Measurements from ENCODE around the gene NPBWR2. TPM values are rescaled to one million over a fixed set of nuclear protein-coding genes. Genes with fewer than 3 reads are reported as not detected.

Gene NPBWR2
- total and polyA plus RNA-seq, 2 donors (not counting 3 experiments of a cell fraction or from before 2014, with no cell fraction given) = not detected

DNA sequence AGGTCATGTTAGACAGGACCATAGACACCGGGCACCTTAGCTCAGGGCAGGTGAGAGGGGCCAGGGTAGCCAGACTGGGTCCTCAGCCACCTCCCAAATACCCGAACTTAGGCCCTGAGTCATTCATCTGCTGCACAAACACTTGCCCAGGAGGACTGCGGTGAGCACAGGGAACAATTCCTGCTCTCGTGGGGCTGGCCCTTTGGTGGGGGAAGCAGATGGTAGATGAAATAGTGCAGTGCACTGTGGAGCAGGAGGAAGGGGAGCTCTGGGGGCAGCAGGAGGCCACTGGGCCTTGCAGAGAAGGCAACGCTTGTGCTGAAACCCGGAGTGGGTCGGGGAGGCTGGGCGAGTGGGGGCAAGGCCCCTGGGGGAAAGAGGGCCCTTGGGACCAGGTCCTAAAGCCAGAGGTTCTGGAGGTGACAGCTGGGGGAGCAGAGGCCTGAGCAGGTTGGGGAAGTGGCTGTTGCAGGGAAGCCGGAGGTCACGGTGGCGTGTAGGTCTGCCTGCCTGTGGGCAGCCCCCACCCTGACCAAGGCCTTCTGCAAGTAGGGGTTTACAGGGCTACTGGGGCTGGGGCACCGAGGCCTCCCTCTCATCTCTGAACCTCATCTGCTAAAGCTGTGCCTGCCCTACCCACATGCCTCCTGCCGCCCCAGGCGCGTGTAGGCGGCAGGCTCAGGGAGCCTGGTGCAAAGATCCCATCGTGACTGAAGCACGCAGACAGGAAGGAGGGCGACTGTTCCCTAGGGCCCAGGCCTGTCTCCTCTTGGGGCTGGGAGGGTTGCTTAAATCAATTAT, 4.7 kb upstream of the NPBWR2 start:
- Histone ChIP-seq H4K20me1 (replicated peaks; ENCODE audit: control insufficient read depth, extremely low read depth, insufficient read depth, low read length) (no peaks in the 10 kb centered on the region), H3K27me3 (ENCODE audit: control insufficient read depth in 2 of 2, insufficient read depth in 2 of 2, low read length in 2 of 2) (no peaks in the 10 kb centered on the region), H3K9me3 (replicated peaks; ENCODE audit: control insufficient read depth, insufficient read depth, low read length) (no peaks in the 10 kb centered on the region), H2AFZ (ENCODE audit: low read depth, low read length) (no peak overlapping the region), H3K79me2 (ENCODE audit: control insufficient read depth, insufficient read depth, low read length) (no peaks in the 10 kb centered on the region), H3K36me3 (ENCODE audit: control insufficient read depth in 2 of 2, extremely low read depth in 1 of 2, insufficient read depth in 2 of 2, low read length in 2 of 2) (no peaks in the 10 kb centered on the region), H3K4me1 (ENCODE audit: control insufficient read depth, extremely low read depth, insufficient read depth, low read length) (no peaks in the 10 kb centered on the region), H3K4me3 (replicated peaks in 1 of 3; ENCODE audit: insufficient read depth in 1 of 3, low read depth in 1 of 3, low read length in 3 of 3) (no peak overlapping the region), H3K9me1 (replicated peaks; ENCODE audit: control insufficient read depth, extremely low read depth, insufficient read depth, low read length) (no peaks in the 10 kb centered on the region), H3K4me2 (ENCODE audit: insufficient read depth, low read length) (no peak overlapping the region), H3K27ac (ENCODE audit: insufficient read depth, low read depth, low read length) (no peak overlapping the region), H3K9ac (replicated peaks; ENCODE audit: extremely low read depth, insufficient read depth, low read length) (no peak overlapping the region)
- no TSS peak for BruUV-seq (replicated peaks)
- DNase-seq (ENCODE audit: low read depth, low spot score) (no peak), FAIRE-seq (no peak)
- intact Hi-C loops (cut with micrococcal nuclease) = no loop called here
- ChIA-PET POLR2A (no interaction called here), CTCF (interaction anchor here (1.4 to 1.5 kb wide), 3 partner anchors 9 to 29 kb away, joined by 4 to 5 read pairs (median 5); no protein-coding TSS in a partner anchor)
- TF ChIP-seq, protein P1, sequence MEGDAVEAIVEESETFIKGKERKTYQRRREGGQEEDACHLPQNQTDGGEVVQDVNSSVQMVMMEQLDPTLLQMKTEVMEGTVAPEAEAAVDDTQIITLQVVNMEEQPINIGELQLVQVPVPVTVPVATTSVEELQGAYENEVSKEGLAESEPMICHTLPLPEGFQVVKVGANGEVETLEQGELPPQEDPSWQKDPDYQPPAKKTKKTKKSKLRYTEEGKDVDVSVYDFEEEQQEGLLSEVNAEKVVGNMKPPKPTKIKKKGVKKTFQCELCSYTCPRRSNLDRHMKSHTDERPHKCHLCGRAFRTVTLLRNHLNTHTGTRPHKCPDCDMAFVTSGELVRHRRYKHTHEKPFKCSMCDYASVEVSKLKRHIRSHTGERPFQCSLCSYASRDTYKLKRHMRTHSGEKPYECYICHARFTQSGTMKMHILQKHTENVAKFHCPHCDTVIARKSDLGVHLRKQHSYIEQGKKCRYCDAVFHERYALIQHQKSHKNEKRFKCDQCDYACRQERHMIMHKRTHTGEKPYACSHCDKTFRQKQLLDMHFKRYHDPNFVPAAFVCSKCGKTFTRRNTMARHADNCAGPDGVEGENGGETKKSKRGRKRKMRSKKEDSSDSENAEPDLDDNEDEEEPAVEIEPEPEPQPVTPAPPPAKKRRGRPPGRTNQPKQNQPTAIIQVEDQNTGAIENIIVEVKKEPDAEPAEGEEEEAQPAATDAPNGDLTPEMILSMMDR (IDR thresholded peaks at IDR 0.05; ENCODE audit: extremely low read depth in 1 of 2, insufficient read depth in 1 of 2, low read depth in 1 of 2, low read length in 2 of 2) = no peak
- TF ChIP-seq MYC (IDR thresholded peaks at IDR 0.05; ENCODE audit: low read depth, low read length) = no peak
- TF ChIP-seq FOS (IDR thresholded peaks at IDR 0.05; ENCODE audit: borderline replicate concordance, insufficient read depth, low read length) = no peak
- no peak for TF ChIP-seq POLR2AphosphoS5 (IDR thresholded peaks at IDR 0.05; ENCODE audit: insufficient read depth, low read depth, low read length)
- TF ChIP-seq, protein P2, sequence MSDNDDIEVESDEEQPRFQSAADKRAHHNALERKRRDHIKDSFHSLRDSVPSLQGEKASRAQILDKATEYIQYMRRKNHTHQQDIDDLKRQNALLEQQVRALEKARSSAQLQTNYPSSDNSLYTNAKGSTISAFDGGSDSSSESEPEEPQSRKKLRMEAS (IDR thresholded peaks at IDR 0.05; ENCODE audit: insufficient read depth, insufficient read length) = no peak
- no peak for TF ChIP-seq EZH2 (IDR thresholded peaks at IDR 0.05; ENCODE audit: borderline replicate concordance, low read depth, low read length, severe bottlenecking)
- TF ChIP-seq JUN (IDR thresholded peaks at IDR 0.05; ENCODE audit: borderline replicate concordance, insufficient read depth, insufficient read length, low read depth) = no peak
- TF ChIP-seq GATA2 (IDR thresholded peaks at IDR 0.05; ENCODE audit: insufficient read depth, insufficient read length, low read depth, low read length) = no peak
- TF ChIP-seq POLR2A (IDR thresholded peaks at IDR 0.05; ENCODE audit: low read depth, low read length) = no peak
- dilution Hi-C loops (cut with MboI; ENCODE audit: extremely low pct_ligation_motif_present, low sequenced_read_pairs) = no loop called here
